Activated effector memory CD4-positive, alpha-beta T cell treated with anti-CD3 and anti-CD28 coated beads, Interleukin-2, amount 50 U/mL, for 16 hours (primary cell): ENCODE results near the gene ANKRD11.
"Not testable (repeated sequence)": the region's sequence is repeated elsewhere in the genome, so short reads cannot be mapped to it uniquely, and the experiment has no call there.

Experiments used
- DNase-seq: peaks from one replicate; pipeline ENCODE4 v3.0.0-alpha.2; 2020

Gene ANKRD11

DNA sequence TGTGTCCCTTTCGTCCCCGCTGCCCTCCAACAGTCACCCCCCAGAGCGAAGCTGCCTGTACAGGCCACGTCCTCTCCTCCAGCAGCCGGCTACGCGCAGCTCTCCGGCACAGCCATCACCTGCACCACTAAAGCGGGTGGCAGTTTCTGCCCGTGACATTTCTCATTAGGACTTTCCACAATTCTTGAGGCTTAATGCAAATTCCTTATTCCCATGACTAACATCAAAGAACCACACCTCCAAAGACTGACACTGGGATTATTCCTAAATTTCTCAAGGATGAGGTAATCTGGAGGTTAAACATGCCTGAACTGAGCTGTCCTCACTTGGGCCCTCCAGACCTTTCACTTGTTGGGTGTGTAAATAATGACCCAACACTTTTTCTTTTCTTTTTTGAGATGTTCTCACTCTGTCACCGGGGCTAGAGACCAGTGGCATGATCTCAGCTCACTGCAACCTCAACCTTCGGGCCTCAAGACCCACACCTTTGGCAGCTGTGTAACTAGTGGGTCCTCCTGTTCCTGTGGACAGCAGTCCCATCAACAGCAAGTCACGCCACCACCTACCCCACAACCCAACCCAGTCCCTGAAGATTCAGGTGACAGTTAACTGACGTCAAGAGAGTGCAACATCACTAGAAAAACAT lies 11.7 kb downstream of the ANKRD11 start:
- DNase-seq: no peak

DNA sequence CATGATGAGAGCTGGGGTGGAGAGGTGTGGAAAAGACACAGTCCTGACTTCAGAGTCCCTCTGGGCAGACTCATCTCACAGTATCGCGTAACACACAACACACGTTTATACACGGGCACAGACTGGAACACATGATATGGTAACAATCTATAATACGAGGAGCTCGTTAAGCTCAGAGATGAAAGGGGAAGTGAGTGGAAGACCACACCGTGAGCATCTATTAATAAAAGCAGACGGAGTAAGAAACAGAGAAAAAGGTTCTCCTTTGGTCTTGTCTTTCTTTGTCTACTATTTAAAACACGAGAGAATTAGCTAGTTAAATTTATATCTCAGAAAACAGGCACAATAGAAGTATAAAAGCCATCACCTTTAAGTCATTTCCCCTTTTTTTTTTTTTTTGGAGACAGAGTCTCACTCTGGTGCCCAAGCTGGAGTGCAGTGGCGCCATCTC lies 13.5 kb downstream of the ANKRD11 start:
- no peak for DNase-seq

DNA sequence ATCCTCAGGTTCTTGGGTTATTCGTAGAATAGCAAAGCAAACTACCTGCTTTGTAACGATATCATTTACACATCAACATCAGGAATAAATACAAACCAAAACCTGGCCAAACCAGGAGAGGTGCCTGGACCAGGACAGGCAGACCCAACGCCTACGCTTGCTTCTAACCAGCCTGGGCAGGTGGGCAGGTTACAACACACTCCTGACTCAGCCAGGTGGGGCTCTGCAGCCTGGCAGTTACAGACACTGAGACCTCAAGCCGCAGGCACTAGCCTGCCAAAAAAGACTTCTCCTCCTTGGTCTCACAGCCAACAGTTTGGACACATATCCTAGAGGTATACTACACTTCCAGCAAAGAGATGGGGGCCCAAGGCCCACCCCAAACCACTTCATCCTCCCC lies 14.0 kb downstream of the ANKRD11 start:
- DNase-seq: no peak

DNA sequence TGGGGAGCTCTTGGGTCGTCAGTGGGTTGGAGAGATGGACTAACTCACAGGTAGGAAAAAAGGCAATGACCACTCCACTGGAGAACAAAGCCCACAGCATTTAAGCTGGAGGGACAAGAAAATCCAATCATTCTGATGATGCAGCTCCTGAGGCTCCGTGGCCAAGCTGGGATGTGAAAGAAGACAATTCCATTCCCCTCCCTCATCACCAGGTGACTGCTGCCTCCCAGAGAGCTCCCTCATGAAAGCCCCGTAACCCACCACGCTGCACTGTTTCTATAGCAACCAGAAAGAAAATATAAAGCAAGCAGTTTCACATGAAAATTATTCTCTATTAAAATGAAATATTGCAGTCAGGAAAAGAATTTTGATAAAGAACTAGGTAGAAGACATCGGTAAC lies 15.2 kb downstream of the ANKRD11 start:
- no peak for DNase-seq

DNA sequence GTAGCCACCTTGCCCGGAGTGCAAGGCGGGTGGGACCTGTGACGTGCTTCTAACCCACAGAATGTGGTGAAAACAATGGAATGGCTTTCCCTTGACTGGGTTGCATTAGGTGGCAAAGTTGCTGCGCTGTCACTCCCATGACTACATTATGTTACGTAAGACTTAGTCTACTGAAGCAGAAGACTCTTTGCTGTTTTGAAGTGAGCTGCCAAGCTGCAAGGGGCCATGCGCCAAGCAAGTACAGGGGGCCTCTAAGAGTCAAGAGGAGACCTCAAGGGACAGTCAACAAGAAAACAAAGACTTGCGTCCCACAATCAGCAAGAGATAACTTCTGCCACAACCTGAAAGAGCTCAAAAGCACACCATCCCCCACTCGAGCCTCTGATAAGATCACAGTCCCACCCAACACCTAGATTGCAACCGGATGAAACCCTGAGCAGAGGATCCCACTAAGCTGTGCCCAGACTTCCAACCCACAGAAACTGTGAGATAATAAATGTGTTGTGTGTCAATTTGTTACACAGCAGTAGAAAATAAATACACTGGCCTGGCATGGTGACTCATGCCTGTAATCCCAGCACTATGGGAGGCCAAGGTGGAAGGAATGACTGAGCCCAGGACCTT lies 16.5 kb downstream of the ANKRD11 start:
- no peak for DNase-seq

DNA sequence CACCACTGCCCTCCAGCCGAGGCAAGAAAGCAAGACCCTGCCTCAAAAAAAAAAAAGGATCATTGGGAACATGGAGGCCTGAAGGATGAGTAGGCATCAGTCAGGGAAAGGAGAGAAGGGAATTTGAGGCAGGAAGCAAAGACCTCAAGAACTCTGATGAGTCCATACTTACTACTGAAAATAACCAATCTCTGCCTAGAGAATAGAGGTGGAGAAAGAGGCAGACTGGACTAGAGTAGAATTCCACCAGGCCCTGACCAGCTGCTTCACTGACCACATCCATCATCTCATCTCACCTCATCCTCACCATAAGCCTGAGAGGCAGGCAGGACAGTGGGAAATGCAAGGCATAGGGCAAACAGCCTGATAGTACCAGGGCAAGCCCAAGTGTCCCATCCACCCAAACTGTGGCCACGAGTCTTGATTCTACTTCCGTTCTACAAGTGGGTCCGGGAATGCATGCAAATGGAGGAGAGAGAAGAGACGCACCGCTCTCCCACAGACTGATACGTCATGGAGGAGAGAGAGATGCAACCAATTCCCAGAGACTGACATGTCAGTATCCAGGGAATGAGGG lies 17.1 kb downstream of the ANKRD11 start:
- DNase-seq: no peak

DNA sequence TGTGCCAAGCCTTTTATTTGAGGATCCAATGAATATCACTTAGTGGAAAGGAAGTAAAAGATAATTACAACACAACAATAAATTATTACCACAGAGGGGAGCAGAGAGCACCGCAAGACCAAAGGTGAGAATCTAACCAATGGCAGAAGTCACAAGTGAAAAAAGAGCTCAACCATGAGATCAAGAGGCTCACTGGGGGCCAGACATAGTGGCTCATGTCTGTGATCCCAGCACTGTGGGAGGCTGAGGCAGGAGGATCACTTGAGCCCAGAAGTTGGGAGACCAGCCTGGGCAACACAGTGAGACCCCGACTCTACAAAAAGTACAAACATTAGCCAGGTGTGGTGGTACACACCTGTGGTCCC lies 17.7 kb downstream of the ANKRD11 start:
- DNase-seq: no peak

DNA sequence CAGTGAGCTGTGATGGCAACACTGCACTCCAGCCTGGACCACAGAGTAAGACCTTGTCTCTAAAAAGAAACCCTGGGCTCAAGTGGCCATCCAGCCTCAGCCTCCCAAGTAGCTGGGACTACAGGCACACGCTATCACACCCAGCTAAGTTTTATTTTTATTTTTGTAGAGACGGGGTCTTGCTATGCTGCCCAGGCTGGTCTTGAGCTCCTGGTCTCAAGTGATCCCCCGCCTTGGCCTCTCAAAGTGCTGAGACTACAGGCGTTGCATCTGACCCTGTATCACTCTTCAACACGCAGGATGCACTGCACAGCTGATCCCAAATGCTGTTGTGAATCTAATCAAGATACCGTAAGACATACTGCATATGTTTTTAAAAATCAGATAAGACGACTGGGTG lies 23.0 kb downstream of the ANKRD11 start:
- no peak for DNase-seq

DNA sequence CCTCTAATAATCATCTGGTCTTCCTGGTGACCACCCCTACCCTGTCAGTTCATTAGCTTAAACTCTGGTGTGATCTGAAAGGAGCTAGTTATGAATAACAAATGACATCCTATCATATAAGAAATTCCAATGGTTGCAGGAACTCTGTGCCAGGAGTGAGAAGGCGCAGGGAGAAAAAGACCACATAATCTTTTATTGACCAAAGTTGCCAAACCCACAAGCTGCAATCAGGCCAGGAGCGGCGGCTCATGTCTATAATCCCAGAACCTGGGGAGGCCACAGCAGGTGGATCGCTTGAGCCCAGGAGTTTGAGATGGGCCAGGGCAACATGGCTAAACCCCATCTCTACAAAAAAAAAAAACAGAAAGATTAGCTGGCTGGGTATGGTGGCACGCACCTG lies 23.4 kb downstream of the ANKRD11 start:
- no peak for DNase-seq

DNA sequence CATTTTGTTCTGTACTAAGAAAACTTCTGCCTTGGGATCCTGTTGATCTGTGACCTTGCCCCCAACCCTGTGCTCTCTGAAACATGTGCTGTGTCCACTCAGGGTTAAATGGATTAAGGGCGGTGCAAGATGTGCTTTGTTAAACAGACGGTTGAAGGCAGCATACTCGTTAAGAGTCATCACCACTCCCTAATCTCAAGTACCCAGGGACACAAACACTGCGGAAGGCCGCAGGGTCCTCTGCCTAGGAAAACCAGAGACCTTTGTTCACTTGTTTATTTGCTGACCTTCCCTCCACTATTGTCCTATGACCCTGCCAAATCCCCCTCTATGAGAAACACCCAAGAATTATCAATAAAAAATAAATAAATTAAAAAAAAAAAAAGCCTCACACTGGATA lies 27.0 kb downstream of the ANKRD11 start:
- not testable (repeated sequence) for DNase-seq

DNA sequence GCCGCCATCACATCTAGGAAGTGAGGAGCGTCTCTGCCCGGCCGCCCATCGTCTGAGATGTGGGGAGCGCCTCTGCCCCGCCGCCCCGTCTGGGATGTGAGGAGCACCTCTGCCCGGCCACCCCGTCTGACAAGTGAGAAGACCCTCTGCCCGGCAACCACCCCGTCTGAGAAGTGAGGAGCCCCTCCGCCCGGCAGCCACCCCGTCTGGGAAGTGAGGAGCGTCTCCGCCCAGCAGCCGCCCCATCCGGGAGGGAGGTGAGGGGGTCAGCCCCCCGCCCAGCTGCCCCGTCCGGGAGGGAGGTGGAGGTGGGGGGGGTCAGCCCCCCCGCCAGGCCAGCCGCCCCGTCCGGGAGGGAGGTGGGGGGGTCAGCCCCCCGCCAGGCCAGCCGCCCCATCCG lies 27.7 kb downstream of the ANKRD11 start:
- not testable (repeated sequence) for DNase-seq

DNA sequence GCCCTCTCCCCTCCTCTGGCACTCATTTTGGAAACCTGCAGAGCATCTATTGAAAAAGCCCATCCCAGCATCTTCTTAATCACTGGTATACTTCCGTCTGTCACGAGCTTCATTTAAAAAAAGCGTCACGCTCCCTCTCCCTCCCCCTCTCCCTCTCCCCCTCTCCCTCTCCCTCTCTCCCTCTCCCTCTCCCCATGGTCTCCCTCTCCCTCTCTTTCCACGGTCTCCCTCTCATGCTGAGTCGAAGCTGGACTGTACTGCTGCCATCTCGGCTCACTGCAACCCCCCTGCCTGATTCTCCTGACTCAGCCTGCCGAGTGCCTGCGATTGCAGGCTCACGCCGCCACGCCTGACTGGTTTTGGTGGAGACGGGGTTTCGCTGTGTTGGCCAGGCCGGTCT lies 28.5 kb downstream of the ANKRD11 start:
- DNase-seq: not testable (repeated sequence)

DNA sequence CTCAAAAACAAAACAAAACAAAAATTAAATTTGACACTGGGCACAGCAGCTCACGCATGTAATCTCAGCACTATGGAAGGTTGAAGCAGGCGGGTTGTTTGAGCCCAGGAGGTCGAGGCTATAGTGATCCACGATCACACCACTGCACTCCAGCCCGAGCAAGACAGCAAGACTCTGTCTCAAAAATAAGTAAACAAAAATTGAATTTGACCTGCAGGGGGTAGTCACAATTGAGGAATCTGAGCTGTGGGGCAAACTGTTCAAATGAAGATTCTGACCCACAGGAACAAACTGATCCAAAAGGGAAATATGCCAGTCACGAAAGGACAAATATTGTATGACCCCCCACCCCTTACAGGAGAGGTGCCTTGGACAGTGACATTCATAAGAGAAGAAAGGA lies 29.8 kb downstream of the ANKRD11 start:
- DNase-seq: no peak

DNA sequence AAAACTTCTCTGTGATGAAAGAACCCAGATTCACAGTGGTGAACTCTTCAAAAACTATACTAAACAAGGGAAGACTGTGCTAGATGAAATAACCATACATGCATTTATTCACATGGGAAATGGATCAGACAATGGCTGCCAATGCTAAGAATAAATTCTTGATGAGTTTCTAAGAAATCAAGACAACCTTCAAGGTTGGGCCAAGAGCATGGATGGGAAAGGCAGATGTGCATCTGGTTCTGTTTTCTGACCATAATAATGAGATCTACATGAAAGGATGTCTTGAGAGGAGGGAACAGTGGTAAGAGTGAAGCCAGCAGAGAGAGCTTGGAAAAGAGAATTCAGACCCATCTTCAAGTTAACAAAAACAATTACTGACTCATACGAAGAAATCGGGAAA lies 31.4 kb downstream of the ANKRD11 start:
- DNase-seq: no peak

DNA sequence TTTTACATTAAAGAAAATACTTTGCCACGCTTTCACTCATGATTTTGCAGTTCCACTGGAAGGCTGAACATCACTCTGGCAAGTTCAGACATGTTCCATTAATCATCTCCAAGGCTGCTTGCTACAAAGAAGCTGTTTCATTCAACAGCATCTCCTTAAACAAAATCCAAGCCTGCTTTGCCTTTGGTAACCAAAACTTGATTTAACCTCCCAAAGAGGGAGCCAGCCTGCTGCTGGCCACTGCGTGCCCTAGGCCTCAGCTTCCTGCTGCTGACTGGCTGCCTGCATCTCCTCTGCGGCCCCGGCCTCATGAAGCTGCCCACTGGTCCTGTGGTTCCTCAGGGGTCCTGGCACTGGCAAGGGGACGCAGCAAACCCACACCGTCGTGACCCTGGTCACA lies 31.8 kb downstream of the ANKRD11 start:
- DNase-seq: no peak

DNA sequence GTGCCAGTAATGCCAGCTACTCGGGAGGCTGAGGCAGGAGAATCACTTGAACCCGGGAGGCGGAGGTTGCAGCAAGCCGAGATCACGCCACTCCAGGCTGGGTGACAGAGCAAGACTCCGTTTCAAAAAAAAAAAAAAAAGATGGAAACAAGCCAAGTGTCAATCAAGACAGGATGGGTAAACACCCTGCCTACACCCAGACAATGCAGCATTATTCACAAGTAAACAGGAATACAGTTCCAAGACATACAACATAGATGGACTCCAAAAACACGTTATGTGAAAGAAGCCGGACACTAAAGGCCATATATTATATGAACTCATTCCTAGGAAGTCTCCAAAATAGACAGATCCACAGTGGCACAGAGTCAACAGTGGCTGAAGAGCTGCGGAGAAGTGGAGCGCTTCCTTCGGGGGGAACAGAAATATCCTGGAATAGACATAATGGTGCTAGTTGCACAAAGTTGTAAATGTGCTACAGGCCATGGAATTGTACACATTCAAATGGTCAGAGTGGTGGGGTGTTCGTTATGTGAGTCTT lies 33.9 kb downstream of the ANKRD11 start:
- DNase-seq: no peak

DNA sequence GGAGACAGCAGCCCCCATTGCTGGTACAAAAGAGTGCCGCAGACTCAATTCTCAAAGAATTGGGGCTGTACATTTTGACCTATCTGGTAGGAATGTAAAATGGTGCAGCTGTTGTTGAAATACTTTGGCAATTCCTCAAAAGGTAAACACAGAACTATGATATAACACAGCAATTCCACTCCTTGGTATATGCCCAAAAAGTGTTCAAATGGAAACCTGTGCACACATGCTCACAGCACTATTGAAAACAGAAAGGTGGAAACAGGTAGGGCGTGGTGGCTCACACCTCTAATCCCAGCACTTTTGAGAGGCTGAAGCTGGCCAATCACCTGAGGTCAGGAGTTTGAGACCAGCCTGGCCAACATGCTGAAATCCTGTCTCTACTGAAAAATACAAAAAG lies 34.7 kb downstream of the ANKRD11 start:
- DNase-seq: no peak

DNA sequence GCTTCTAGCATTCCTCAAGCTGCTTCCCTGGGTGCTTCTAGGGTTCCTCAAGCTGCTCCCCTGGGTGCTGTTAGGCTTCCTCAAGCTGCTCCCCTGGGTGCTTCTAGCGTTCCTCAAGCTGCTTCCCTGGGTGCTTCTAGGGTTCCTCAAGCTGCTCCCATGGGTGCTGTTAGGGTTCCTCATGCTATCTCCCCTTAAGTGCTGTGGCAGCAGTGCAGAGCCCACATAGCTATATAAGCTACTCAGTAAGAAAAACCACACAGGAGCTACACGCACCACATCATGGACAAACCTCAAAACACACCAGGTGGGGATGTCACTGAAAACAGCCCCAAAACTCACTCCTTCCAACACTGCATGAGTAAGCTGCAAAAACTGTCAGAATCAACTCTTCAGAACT lies 35.2 kb downstream of the ANKRD11 start:
- DNase-seq: no peak

DNA sequence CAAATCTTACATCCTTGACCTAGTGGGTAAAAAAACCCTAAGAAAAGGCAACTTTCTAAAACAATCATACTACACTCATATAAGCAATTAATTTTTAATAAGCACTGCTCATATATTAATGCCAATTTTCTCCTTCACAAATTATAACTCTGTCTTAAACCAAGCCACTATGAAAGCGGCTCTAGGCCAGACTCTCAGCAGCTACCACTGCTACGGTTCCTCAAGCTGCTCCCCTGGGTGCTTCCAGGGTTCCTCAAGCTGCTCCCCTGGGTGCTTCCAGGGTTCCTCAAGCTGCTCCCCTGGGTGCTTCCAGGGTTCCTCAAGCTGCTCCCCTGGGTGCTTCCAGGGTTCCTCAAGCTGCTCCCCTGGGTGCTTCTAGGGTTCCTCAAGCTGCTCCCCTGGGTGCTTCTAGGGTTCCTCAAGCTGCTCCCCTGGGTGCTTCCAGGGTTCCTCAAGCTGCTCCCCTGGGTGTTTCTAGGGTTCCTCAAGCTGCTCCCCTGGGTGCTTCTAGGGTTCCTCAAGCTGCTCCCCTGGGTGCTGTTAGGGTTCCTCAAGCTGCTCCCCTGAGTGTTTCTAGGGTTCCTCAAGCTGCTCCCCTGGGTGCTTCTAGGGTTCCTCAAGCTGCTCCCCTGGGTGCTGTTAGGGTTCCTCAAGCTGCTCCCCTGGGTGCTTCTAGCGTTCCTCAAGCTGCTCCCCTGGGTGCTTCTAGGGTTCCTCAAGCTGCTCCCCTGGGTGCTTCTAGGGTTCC lies 35.8 kb downstream of the ANKRD11 start:
- DNase-seq: not testable (repeated sequence)

DNA sequence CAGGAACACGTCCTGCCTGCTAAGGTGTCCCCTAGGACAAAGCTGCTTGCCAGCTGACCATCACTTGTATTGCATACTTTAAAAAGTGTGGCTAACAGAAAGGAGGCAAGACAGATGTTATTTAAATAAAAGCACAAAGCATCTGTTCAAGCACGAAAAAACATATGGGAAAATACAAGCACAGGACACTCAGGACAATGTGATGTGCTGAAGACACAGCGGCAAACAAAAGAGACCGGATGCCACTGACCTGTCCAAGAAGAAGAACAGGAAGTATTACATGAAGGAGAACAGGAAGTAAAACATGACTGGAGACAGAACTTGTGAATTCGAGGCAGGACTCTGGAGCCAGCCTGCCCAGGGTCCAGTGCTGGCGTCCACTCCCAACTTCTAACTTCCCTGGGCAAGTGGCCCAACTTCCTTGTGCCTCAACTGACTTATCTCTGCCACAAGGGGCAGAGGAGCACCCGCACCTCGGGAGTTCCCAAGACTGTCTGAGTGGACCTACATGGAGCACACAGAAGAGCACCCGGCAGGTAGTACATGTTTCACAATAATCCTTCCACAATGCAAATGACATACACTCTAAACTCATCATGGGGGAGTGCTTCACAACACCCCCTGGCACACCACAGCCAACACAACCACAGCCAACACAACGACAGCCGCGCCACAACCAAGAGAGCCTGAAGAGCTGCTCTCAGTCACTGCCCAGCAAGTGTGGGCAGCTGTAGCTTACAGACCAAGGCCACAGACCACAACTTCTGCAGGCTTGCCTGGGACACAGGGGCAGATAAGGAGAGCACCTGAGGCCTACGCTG lies 36.6 kb downstream of the ANKRD11 start:
- no peak for DNase-seq

DNA sequence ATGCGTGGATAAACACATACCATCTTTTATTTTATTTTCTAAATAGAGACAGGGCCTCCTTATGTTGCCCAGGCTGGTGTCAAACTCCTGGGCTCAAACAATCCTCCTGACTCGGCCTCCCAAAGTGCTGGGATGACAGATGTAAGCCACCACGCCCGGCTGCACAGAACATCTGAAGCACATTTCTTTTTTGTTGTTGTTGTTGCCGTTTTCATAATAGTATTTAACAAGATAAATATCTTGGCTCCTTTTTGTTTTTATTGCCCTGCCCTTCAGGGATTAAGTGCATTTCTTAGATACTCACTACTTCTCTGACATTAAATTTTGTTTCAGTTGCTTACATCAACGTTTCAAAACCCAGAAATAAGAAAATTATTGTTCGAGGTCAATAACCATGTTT lies 37.4 kb downstream of the ANKRD11 start:
- no peak for DNase-seq

DNA sequence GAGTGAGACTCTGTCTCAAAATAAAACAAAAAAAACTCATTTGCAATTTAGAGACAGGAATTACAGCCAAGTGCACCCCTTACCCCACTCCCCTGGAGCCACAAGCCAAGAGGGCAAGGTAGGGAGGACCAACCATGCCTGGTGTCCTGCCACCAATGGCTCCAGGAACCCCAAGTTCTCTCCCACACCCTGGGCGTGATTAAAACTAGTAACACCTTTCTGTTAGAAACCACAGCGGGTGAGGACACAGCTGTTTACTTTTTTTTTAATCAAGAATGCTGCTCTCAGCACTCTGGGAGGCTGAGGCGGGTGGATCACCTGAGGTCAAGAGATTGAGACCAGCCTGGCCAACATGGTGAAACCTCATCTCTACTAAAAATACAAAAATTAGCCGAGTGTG lies 38.1 kb downstream of the ANKRD11 start:
- no peak for DNase-seq

DNA sequence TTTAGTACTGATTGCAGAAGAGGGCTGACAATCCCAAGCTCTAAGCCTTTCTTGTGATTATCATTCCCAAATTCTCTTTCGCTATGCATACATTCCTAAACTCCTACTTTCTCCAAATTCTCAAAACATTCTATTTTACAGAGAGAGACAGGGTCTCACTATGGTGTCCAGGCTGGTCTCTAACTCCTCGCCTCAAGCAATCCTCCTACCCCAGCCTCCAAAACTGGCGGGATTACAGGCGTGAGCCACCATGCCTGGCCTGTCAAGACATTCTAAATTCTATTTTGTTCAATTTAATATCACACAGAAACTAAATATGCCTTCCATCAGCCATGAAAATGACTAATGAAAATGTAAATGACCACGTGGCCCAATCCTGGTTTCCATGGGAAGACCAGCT lies 39.8 kb downstream of the ANKRD11 start:
- DNase-seq: no peak
